ENCODE measurements around the gene ARHGAP42. TPM values are rescaled to one million over a fixed set of nuclear protein-coding genes. Genes with fewer than 3 reads are reported as not detected.

The ARHGAP42 gene
- total and polyA plus RNA-seq, 10 donors: 3.5 to 31.0 (median 19.6) TPM

- TF ChIP-seq CTCF (IDR thresholded peaks at IDR 0.05 in 8 of 11, conservative IDR thresholded peaks at IDR 0.05 in 3 of 11) (no peak), POLR2AphosphoS5 (IDR thresholded peaks at IDR 0.05) (no peak), POLR2A (IDR thresholded peaks at IDR 0.05) (no peak)
- Histone ChIP-seq H3K36me3 (peaks cover 0 to 7% (median 0%) of the 10 kb centered on the region in 6 donors), H3K27me3 (replicated peaks in 1 of 7) (no peaks in the 10 kb centered on the region), H3K4me1 (peaks cover 0 to 13% (median 0%) of the 10 kb centered on the region in 6 donors), H3K4me3 (no peak overlapping the region), H3K27ac (no peak overlapping the region), H3K9me3 (no peaks in the 10 kb centered on the region)
- intact Hi-C loops (cut with DNase I; ENCODE audit: low total_unique reads): no loop called here
- no peak for DNase-seq
- WGBS, 5 donors: 88 to 98% (median 94%) methylated on average over 2 of the region's 2 CpGs
Measured at GRCh38 chr11:100777736-100778135, 90.6 kb downstream of the ARHGAP42 start.

DNA sequence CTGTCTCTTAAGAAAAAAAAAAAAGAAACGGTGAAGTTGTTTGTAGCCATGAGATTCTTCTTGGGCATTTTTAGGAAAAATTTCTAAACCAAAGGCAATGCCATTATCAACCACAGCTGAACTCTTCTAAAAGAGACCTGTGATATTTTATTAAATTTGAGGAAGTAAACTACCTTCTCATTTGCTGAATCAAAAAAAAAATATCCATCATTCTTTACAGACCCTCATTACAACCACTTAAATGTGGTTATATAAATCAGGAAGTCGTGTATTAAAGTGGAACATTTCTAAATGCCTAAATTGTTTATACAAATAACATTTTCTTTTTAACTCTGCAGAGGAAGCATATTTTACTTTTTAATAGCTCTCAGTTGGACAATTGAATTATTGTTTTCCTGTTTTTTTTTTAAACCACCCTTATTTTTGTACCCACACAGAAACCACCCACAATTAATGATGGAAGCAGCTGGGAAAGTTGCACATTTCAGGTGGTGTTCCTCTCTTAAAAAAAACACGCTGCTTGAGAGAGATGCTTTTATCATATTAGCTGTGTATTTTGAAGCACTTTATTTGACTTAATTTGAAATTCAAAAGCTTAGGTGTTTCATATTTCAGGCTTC is 91.2 kb downstream of the ARHGAP42 start:
- intact Hi-C loops (cut with DNase I; ENCODE audit: low total_unique reads): no loop called here

GRCh38 chr11:100780470-100780869 is 93.4 kb downstream of the ARHGAP42 start:
- H3K36me3 ChIP-seq: no peaks in the 10 kb centered on the region

More for the DNA sequence above, 91.2 kb downstream of the ARHGAP42 start:
- Histone ChIP-seq H3K36me3 (peaks cover 0 to 7% (median 0%) of the 10 kb centered on the region in 6 donors), H3K27me3 (replicated peaks in 1 of 7) (no peaks in the 10 kb centered on the region), H3K9me3 (no peaks in the 10 kb centered on the region), H3K4me3 (no peak overlapping the region), H3K27ac (no peak overlapping the region), H3K4me1 (peaks cover 0 to 13% (median 0%) of the 10 kb centered on the region in 6 donors)
- TF ChIP-seq CTCF (IDR thresholded peaks at IDR 0.05 in 8 of 11, conservative IDR thresholded peaks at IDR 0.05 in 3 of 11) (no peak), POLR2AphosphoS5 (IDR thresholded peaks at IDR 0.05) (no peak), POLR2A (IDR thresholded peaks at IDR 0.05) (no peak)
- no peak for DNase-seq
- 9 to 24% (median 11%) methylated on average over 3 of the region's 3 CpGs for WGBS, 5 donors

More at GRCh38 chr11:100780470-100780869, 93.4 kb downstream of the ARHGAP42 start:
- intact Hi-C loops (cut with DNase I; ENCODE audit: low total_unique reads): no loop called here
- no peak for TF ChIP-seq POLR2AphosphoS5 (IDR thresholded peaks at IDR 0.05)
- TF ChIP-seq CTCF (IDR thresholded peaks at IDR 0.05 in 8 of 11, conservative IDR thresholded peaks at IDR 0.05 in 3 of 11): no peak
- Histone ChIP-seq H3K27me3 (replicated peaks in 1 of 7) (no peaks in the 10 kb centered on the region), H3K4me1 (peaks cover 0 to 13% (median 0%) of the 10 kb centered on the region in 6 donors), H3K27ac (no peak overlapping the region), H3K9me3 (no peaks in the 10 kb centered on the region), H3K4me3 (no peak overlapping the region)
- DNase-seq: no peak
- 91 to 94% (median 94%) methylated on average over 8 of the region's 8 CpGs for WGBS, 5 donors

All from spleen (tissue), 11 donors.